Fibroblast of villous mesenchyme (primary cell): ENCODE measurements around the gene PIP5K1C. TPM values are rescaled to one million over a fixed set of nuclear protein-coding genes. Genes with fewer than 3 reads are reported as not detected.

Experiments used
- DNase-seq: peaks from one replicate; pipeline ENCODE4 v3.0.0-alpha.2; 2010; ENCODE audit warnings: low read depth
- H3K4me3 ChIP-seq: 2 replicates; pipeline ENCODE4 v1.5.1; 2011; ENCODE audit warnings: low read depth, mild to moderate bottlenecking, low read length
- total RNA-seq: library from RNA; depleted of rRNA; stranded (reverse); fragments of >200 nt; gene quantifications from 2 replicates; pipeline ENCODE4 v1.2.3, GENCODE V29; 2012
- TF ChIP-seq, protein P1 (sequence below): IDR thresholded peaks from 2 replicates; pipeline ENCODE4 v1.5.1; 2012; ENCODE audit warnings: low read depth, mild to moderate bottlenecking, low read length; ENCODE audit not compliant: insufficient read depth

The PIP5K1C gene
- total RNA-seq, 1 donor: 46.2 TPM

DNA sequence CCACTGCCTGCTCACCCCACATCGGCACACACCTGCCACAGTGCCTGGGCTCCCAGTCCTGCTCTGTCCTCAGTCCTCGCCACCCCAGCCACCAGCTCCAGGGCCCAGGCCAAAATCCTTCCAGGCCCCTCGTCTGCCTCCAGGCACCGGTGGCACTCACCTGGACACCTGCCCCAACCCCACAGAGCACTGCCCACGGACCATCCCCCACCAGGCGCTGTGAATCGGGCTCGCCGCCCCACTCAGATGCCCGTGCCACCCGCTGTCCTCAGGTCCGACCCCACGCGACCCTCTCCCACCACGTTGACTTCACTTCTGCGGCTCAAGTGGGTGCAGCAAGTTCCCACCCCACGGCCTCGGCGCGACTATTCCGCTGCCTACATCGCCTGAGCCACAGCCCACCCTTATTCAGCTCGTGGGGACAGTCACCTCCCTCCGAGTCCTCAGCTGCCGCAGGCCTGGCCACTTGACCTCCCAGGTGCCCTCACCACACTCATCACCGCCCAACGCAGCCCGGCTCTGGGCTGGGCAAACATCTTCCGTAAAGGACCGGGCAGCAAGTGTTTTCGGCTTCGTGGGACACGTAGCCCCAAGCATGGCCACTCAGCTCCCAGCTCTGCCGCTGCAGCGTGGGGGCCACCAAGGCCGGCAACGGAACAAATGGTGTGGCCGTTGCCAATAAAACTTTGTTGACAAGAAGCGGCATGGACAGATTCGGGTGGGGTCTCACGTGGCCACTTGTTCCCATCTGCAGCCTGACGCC, 5.7 kb downstream of the PIP5K1C start:
- H3K4me3 ChIP-seq: no peak overlapping the region
- TF ChIP-seq, protein P1, sequence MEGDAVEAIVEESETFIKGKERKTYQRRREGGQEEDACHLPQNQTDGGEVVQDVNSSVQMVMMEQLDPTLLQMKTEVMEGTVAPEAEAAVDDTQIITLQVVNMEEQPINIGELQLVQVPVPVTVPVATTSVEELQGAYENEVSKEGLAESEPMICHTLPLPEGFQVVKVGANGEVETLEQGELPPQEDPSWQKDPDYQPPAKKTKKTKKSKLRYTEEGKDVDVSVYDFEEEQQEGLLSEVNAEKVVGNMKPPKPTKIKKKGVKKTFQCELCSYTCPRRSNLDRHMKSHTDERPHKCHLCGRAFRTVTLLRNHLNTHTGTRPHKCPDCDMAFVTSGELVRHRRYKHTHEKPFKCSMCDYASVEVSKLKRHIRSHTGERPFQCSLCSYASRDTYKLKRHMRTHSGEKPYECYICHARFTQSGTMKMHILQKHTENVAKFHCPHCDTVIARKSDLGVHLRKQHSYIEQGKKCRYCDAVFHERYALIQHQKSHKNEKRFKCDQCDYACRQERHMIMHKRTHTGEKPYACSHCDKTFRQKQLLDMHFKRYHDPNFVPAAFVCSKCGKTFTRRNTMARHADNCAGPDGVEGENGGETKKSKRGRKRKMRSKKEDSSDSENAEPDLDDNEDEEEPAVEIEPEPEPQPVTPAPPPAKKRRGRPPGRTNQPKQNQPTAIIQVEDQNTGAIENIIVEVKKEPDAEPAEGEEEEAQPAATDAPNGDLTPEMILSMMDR: no peak
- no peak for DNase-seq

DNA sequence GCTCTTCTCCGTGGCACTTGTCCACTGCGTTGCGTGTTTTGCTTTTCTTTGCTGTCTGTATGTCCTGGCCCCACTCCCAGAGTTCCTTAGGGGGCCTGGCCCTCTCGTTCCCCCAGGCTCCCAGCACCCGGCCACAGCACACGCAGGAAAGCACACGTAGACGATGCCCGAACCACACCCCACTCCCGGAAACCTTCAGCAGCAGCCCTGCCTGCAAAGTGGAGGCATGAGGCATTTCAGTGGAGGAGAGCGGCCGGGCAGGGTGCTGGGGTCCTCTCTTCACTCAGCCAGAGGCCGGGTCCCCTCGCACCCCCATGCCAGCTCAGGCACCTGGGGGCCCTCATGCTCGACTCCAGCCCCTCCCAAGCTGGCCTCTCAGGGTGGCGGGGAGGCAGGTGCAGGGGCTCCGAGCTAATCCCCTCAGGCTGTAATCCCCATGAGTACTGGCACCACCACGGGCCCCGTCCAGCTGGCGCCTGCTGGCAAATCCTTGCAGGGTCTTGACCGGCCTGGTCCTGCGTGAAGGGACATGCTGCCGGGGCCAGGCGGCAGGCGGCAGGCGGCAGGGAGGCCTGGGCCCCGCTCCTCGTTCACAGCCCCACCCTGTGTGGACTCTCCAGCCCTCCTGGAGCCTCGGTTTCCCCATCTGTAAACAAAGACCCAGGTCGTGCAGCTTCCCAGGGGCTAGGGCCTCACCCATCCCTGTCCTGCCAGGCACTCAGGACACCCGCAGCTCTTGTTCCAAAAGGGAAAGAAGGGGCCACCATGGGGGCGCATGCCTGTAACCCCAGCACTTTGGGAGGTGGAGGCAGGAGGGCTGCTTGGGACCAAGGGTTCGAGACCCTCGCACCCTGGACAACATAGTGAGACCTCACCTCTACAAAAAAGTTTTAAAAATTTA, 7.0 kb downstream of the PIP5K1C start:
- H3K4me3 ChIP-seq: no peak overlapping the region
- TF ChIP-seq, protein P1: no peak
- no peak for DNase-seq

DNA sequence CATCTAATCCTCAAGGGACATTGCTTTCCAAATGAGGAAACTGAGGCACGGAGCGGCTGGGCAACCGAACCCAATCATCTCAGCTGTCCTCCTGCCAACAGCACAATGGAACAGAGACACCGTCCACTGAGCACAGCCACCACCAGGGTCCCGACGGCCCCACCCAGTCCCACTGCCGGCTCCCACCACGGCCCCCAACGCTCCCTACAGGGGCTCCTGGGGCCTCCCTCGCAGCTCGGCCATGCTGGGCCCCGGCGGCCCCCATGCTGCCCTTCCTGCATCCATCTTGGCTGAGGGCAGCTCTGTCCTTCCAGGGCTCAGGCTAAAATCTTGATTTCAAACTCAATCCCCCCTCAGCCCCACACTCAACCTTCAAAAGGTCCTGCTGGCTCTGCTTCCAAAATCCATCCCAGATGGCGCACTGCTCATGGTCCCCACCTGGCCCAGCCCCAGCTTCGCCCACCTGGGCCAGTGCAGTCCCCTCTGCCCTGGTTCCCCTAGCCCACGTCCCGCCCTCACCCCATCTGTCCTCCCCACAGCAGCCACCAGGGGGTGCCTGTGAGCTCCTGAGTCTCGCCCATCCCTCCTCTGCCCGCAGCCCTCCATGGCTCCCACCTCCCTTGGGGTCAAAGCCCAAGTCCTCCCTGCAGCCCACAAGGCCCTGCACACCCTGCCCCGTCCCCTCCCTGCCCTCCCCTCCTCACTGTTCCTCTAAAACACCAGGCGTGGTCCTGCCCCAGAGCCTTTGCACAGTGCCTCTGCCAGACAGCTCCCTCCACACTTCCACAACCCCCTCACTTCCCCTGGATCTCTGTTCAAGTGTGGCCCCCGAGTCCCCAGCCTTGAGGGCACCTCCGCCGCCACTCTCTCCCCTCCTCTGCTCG, 7.9 kb downstream of the PIP5K1C start:
- TF ChIP-seq, protein P1: peak; percentile 52
- DNase-seq: no peak
- H3K4me3 ChIP-seq: no peak overlapping the region

DNA sequence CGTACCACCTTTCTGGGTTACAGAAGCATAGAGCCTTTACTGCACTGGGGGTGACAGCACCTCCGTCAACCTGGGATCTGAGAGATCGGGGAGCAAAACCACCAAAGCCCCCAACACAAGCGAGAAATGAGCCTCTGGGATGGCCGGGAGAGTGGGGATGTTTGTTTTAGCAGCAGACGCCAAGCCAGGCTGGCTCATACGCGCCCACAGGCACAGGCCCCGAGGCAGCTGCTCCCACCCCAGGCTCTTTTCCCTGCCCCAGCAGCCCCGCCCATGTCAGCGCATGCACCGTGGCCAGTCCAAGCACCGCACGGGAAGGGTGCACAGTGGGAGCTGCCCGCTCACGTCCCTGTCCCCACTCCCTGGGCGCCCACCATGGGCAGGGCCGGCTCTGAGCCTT, 8.5 kb downstream of the PIP5K1C start:
- DNase-seq: no peak
- no peak overlapping the region for H3K4me3 ChIP-seq
- TF ChIP-seq, protein P1: no peak

DNA sequence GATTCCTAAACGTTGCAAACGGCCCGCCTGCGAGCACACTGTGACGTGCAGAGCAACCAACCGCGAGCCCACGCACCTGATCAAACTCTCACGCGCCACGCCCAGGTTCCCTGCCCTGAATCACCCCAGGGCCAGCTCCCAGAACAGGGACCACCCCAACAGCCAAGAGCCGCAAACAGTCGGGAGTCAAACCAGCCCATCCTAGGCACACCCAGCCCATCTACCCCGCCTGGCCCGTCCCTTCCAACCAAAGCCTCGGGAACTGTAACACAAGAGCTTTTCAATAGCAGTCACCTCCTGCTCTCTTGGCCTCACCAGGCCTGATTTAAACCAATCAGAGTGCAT, 8.9 kb downstream of the PIP5K1C start:
- DNase-seq: no peak
- TF ChIP-seq, protein P1: no peak

DNA sequence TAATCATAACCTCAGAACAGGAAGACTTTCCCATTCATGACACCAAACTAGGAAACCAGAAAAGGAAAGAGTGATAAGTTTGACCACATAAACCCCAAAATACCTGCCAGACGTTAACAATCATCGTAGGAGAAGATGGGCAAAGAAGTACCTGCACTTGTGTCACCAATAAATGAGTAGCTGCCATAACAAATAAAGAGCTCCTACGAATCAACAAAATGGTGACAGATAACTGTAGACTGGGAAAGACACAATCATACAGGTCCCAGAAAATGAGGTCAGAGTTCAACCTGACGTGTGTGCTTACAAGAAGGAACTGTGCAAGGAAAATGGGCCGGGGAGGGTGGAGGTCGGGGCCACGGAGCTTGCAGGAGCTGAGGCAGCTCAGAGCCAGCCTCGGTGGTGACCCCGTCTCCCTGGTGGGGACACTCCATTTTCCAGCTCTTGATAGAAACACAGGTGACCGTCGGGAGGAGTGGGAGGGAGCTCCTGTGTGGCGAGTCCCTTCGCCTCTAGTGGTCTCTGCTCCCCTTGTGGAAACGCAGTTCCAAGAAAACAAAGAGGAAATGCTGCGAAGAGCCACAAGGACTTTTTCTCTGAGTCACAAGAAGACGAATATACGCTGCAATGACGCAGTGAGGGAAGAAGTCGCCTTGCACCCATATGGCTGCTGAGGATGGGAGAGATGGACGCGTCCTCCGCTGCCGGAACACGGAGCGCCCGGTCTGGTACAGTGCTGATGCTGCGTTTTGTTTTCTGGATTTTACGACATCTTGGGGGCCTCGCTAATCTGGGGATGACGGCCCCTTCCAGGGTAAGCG, 9.5 kb downstream of the PIP5K1C start:
- TF ChIP-seq, protein P1: no peak
- no peak for DNase-seq
- H3K4me3 ChIP-seq: no peak overlapping the region

More for the DNA sequence above, 8.9 kb downstream of the PIP5K1C start:
- H3K4me3 ChIP-seq: no peak overlapping the region
